Superior temporal gyrus (tissue), 1 donor: ENCODE data around the gene ABCB8.

Experiments used
- DNase-seq: peaks from one replicate; pipeline ENCODE4 v3.0.0-alpha.2; 2016; ENCODE audit errors: extremely low spot score

The ABCB8 gene

GRCh38 chr7:151057506-151057988 is 29.3 kb downstream of the ABCB8 start, which contains the start of gene CDK5:
TSS of gene CDK5 (minus strand) at chr7:151057897. CDS start at chr7:151057848, 49 bp downstream.
- no peak for DNase-seq

GRCh38 chr7:151057989-151058780 is 29.9 kb downstream of the ABCB8 start:
- peak; percentile 99 for DNase-seq

- peak; percentile 78 for DNase-seq
Measured at GRCh38 chr7:151058781-151059366, 30.6 kb downstream of the ABCB8 start.

- DNase-seq = peak; percentile 78
Measured at GRCh38 chr7:151059367-151060112, 31.3 kb downstream of the ABCB8 start, which contains the start of gene SLC4A2. TSS of gene SLC4A2 (plus strand) at chr7:151059589. CDS start at chr7:151061988, 2,399 bp downstream.

- DNase-seq = no peak
Measured at GRCh38 chr7:151060113-151060415, 31.8 kb downstream of the ABCB8 start.

- peak; percentile 33 for DNase-seq
Measured at GRCh38 chr7:151060416-151061212, 32.4 kb downstream of the ABCB8 start.

- no peak for DNase-seq
Measured at GRCh38 chr7:151061213-151062110, 33.2 kb downstream of the ABCB8 start.

GRCh38 chr7:151062111-151062398 is 33.8 kb downstream of the ABCB8 start:
- no peak for DNase-seq

GRCh38 chr7:151062399-151063211 is 34.4 kb downstream of the ABCB8 start:
- DNase-seq = no peak

GRCh38 chr7:151063212-151063561 is 34.9 kb downstream of the ABCB8 start:
- no peak for DNase-seq

GRCh38 chr7:151064454-151064853 is 36.2 kb downstream of the ABCB8 start:
- no peak for DNase-seq

GRCh38 chr7:151064993-151065392 is 36.7 kb downstream of the ABCB8 start:
- DNase-seq = no peak

GRCh38 chr7:151065516-151065915 is 37.3 kb downstream of the ABCB8 start:
- no peak for DNase-seq

GRCh38 chr7:151066273-151066974 is 38.2 kb downstream of the ABCB8 start:
- DNase-seq = no peak

- no peak for DNase-seq
Measured at GRCh38 chr7:151068069-151068773, 40.0 kb downstream of the ABCB8 start.

GRCh38 chr7:151069841-151070573 is 41.8 kb downstream of the ABCB8 start:
- DNase-seq = no peak

GRCh38 chr7:151070574-151070960 is 42.3 kb downstream of the ABCB8 start:
- DNase-seq = no peak
